ENCODE results near the gene RGPD3.
"Not testable (repeated sequence)": the region's sequence is repeated elsewhere in the genome, so short reads cannot be mapped to it uniquely, and the experiment has no call there.

Gene RGPD3

GRCh38 chr2:106379567-106379966 lies 88.6 kb downstream of the RGPD3 start:
- CTCF ChIA-PET; DNase-seq (ENCODE audit: low read depth, low spot score); H3K4me3 ChIP-seq (ENCODE audit: low read depth, low read length); POLR2A ChIA-PET: not testable (repeated sequence)

- CTCF ChIA-PET; H3K4me3 ChIP-seq (ENCODE audit: low read depth, low read length); DNase-seq (ENCODE audit: low read depth, low spot score); POLR2A ChIA-PET: not testable (repeated sequence)
Measured at GRCh38 chr2:106369182-106369581, 99.0 kb downstream of the RGPD3 start.

DNA sequence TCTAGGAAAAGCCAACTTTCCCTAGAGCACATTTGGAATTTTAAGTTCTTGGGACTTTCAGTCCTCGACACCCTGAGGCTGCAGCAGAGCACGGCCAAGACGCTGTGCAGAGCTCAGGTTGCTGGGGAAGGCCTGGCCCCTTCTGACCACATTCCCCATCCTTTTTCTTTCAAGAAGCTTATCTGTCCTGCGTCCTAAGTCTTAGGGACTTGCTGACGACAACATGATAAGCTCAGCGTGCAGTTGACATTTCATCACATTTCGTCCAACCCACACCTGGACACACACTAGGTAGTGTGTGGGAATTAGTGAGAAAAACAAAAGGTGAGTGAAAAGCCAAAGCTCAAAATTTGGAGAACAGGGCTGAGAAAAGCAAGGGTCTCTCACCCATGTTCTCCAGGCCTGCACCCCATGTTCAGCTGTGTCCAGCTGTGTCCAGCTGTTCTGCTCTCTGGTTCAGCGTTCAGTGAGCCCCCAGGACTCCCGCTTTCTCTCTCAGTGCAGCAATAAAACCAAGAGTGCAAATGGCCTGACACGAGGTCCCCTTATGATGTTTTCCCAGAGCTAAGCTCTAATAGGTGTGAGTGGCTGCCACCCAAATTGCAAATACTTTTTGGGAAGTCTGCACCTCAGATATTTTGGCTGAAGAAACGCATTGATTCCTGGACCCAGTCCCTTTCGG lies 101.9 kb downstream of the RGPD3 start:
- ChIA-PET CTCF (no interaction called here), POLR2A (no interaction called here)
- no peak overlapping the region for H3K4me3 ChIP-seq (ENCODE audit: low read depth, low read length)
- DNase-seq (ENCODE audit: low read depth, low spot score): no peak
- TF ChIP-seq, protein P1, sequence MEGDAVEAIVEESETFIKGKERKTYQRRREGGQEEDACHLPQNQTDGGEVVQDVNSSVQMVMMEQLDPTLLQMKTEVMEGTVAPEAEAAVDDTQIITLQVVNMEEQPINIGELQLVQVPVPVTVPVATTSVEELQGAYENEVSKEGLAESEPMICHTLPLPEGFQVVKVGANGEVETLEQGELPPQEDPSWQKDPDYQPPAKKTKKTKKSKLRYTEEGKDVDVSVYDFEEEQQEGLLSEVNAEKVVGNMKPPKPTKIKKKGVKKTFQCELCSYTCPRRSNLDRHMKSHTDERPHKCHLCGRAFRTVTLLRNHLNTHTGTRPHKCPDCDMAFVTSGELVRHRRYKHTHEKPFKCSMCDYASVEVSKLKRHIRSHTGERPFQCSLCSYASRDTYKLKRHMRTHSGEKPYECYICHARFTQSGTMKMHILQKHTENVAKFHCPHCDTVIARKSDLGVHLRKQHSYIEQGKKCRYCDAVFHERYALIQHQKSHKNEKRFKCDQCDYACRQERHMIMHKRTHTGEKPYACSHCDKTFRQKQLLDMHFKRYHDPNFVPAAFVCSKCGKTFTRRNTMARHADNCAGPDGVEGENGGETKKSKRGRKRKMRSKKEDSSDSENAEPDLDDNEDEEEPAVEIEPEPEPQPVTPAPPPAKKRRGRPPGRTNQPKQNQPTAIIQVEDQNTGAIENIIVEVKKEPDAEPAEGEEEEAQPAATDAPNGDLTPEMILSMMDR (IDR thresholded peaks at IDR 0.05; ENCODE audit: insufficient read depth, low read length, missing control alignments): no peak

GRCh38 chr2:106363791-106364190 lies 104.4 kb downstream of the RGPD3 start:
- no peak for DNase-seq (ENCODE audit: low read depth, low spot score)
- H3K4me3 ChIP-seq (ENCODE audit: low read depth, low read length): no peak overlapping the region
- TF ChIP-seq, protein P1 (IDR thresholded peaks at IDR 0.05; ENCODE audit: insufficient read depth, low read length, missing control alignments): no peak
- ChIA-PET CTCF (no interaction called here), POLR2A (no interaction called here)

DNA sequence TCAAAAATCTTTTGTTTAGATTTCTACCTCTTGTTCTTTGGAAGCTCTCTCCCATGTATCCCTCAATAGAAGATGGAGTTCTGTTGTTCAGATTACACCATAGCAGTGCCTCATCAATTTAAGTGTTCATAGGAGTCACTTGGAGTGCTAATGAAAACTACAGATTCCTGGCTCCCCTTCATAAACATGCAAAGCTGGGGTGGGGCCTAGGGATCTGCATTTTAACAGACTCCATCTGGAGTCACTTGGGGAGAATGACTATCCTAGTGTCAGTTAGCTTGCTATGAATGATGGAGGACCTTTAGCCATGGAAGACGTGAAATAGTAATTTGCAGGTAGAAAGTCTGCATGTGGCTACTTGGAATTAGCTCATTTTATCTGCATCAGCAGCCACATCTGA lies 105.4 kb downstream of the RGPD3 start:
- TF ChIP-seq, protein P1 (IDR thresholded peaks at IDR 0.05; ENCODE audit: insufficient read depth, low read length, missing control alignments): no peak
- CTCF ChIA-PET: no interaction called here
- POLR2A ChIA-PET: no interaction called here
- no peak for DNase-seq (ENCODE audit: low read depth, low spot score)
- H3K4me3 ChIP-seq (ENCODE audit: low read depth, low read length): no peak overlapping the region

- ChIA-PET CTCF (no interaction called here), POLR2A (no interaction called here)
- no peak overlapping the region for H3K4me3 ChIP-seq (ENCODE audit: low read depth, low read length)
- DNase-seq (ENCODE audit: low read depth, low spot score): no peak
- TF ChIP-seq, protein P1 (IDR thresholded peaks at IDR 0.05; ENCODE audit: insufficient read depth, low read length, missing control alignments): no peak
Measured at GRCh38 chr2:106359512-106359911, 108.7 kb downstream of the RGPD3 start.

GRCh38 chr2:106358521-106358920 lies 109.7 kb downstream of the RGPD3 start:
- no peak overlapping the region for H3K4me3 ChIP-seq (ENCODE audit: low read depth, low read length)
- TF ChIP-seq, protein P1 (IDR thresholded peaks at IDR 0.05; ENCODE audit: insufficient read depth, low read length, missing control alignments): no peak
- ChIA-PET POLR2A (no interaction called here), CTCF (no interaction called here)
- DNase-seq (ENCODE audit: low read depth, low spot score): no peak
